ENCODE results near the gene ZNF263.

ZNF263 gene

DNA sequence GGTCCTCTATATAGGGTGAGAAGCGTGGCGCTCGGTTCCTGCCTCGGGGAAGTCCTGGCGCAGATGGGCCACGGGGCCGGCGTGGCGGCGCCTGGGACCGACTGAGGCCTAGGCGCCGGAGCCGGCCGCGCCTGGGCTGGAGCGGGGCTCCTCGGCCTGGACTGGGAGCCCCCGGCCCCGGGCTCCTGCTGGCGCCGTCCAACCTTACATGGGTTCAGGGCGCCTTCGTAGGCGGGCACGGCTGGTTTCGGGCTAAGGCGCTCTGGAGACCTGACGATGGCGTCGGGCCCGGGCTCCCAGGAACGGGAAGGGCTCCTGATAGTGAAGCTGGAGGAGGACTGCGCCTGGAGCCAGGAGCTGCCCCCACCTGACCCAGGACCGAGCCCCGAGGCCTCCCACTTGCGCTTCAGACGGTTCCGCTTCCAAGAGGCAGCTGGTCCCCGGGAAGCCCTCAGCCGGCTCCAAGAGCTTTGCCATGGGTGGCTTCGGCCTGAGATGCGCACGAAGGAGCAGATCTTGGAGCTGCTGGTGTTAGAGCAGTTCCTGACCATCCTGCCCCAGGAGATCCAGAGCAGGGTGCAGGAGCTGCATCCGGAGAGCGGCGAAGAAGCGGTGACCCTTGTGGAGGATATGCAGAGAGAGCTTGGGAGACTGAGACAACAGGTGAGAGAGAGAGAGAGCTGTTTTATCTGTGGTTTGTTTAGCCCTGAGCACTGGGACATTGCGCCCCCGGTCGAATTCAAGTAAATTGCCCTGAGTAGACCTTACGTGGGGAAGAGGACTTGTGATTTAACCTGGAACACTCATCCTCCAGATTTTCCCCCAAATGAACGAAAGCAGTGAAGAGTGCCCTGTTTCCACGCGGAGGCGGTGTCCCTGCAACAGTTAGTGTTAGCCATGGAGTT, 504 bp downstream of the ZNF263 start:
- peaks cover 9 to 15% of the 10 kb centered on the region in 2 donors for H3K4me1 ChIP-seq (ENCODE audit: control insufficient read depth in 2 of 2, insufficient read depth in 2 of 2, low read length in 2 of 2)
- H3K9me3 ChIP-seq (ENCODE audit: control insufficient read depth in 2 of 2, low read length in 2 of 2), result peaks cover 10 to 14% of the 10 kb centered on the region in 2 donors
- H3K36me3 ChIP-seq (ENCODE audit: control insufficient read depth in 2 of 2, insufficient read depth in 2 of 2, low read length in 2 of 2), result peaks cover 25 to 31% of the 10 kb centered on the region in 2 donors
- H3K27me3 ChIP-seq (ENCODE audit: control insufficient read depth in 2 of 2, insufficient read depth in 2 of 2, low read length in 2 of 2), result no peaks in the 10 kb centered on the region
- H3K4me3 ChIP-seq (ENCODE audit: low read length in 2 of 2), result peak overlapping the region; percentile 93 to 94
- H3K9ac ChIP-seq (ENCODE audit: low read depth in 1 of 2, low read length in 2 of 2), result peak overlapping the region; percentile 87 to 98
- H3K27ac ChIP-seq (ENCODE audit: low read depth in 2 of 2, low read length in 2 of 2), result peak overlapping the region; percentile 100

DNA sequence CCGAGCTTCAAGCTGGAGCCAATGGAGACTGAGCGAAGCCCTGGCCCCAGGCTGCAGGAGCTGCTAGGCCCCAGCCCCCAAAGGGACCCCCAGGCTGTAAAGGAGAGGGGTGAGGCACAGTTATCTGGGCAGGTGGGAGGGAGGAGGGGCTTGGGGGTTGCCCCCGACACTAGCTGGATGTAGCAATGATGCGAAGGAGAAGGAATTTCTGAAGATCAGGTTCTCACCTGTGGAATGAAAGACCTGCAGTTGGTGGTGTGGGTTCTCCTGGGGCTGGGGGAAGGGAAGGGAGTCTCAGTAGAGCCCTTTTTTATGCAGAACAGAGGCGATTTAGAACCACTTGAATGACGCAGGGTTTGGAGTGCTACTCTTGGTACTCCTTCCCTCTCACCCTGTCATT, 1.8 kb downstream of the ZNF263 start:
- Histone ChIP-seq H3K4me1 (ENCODE audit: control insufficient read depth in 2 of 2, insufficient read depth in 2 of 2, low read length in 2 of 2) (peaks cover 9 to 15% of the 10 kb centered on the region in 2 donors), H3K27me3 (ENCODE audit: control insufficient read depth in 2 of 2, insufficient read depth in 2 of 2, low read length in 2 of 2) (no peaks in the 10 kb centered on the region), H3K9ac (ENCODE audit: low read depth in 1 of 2, low read length in 2 of 2) (no peak overlapping the region), H3K4me3 (ENCODE audit: low read length in 2 of 2) (peak overlapping the region in 1 of 2 donors; percentile 94), H3K27ac (ENCODE audit: low read depth in 2 of 2, low read length in 2 of 2) (no peak overlapping the region), H3K36me3 (ENCODE audit: control insufficient read depth in 2 of 2, insufficient read depth in 2 of 2, low read length in 2 of 2) (peaks cover 38 to 45% of the 10 kb centered on the region in 2 donors), H3K9me3 (ENCODE audit: control insufficient read depth in 2 of 2, low read length in 2 of 2) (peaks cover 23 to 27% of the 10 kb centered on the region in 2 donors)

GRCh38 chr16:3289998-3290673, 6.8 kb downstream of the ZNF263 start:
- H3K27me3 ChIP-seq (ENCODE audit: control insufficient read depth in 2 of 2, insufficient read depth in 2 of 2, low read length in 2 of 2), result no peaks in the 10 kb centered on the region
- peaks cover 62 to 77% of the 10 kb centered on the region in 2 donors for H3K36me3 ChIP-seq (ENCODE audit: control insufficient read depth in 2 of 2, insufficient read depth in 2 of 2, low read length in 2 of 2)
- H3K4me3 ChIP-seq (ENCODE audit: low read length in 2 of 2), result peak overlapping the region in 1 of 2 donors; percentile 20
- no peak overlapping the region for H3K9ac ChIP-seq (ENCODE audit: low read depth in 1 of 2, low read length in 2 of 2)
- H3K27ac ChIP-seq (ENCODE audit: low read depth in 2 of 2, low read length in 2 of 2), result no peak overlapping the region
- peaks cover 51 to 57% of the 10 kb centered on the region in 2 donors for H3K9me3 ChIP-seq (ENCODE audit: control insufficient read depth in 2 of 2, low read length in 2 of 2)
- no peaks in the 10 kb centered on the region for H3K4me1 ChIP-seq (ENCODE audit: control insufficient read depth in 2 of 2, insufficient read depth in 2 of 2, low read length in 2 of 2)

- Histone ChIP-seq H3K4me3 (ENCODE audit: low read length in 2 of 2) (no peak overlapping the region), H3K9ac (ENCODE audit: low read depth in 1 of 2, low read length in 2 of 2) (no peak overlapping the region), H3K4me1 (ENCODE audit: control insufficient read depth in 2 of 2, insufficient read depth in 2 of 2, low read length in 2 of 2) (no peaks in the 10 kb centered on the region), H3K27me3 (ENCODE audit: control insufficient read depth in 2 of 2, insufficient read depth in 2 of 2, low read length in 2 of 2) (no peaks in the 10 kb centered on the region), H3K36me3 (ENCODE audit: control insufficient read depth in 2 of 2, insufficient read depth in 2 of 2, low read length in 2 of 2) (peaks cover 44 to 55% of the 10 kb centered on the region in 2 donors), H3K27ac (ENCODE audit: low read depth in 2 of 2, low read length in 2 of 2) (no peak overlapping the region), H3K9me3 (ENCODE audit: control insufficient read depth in 2 of 2, low read length in 2 of 2) (peaks cover 47 to 51% of the 10 kb centered on the region in 2 donors)
These were observed 9.3 kb downstream of the ZNF263 start for GRCh38 chr16:3292604-3293003.

DNA sequence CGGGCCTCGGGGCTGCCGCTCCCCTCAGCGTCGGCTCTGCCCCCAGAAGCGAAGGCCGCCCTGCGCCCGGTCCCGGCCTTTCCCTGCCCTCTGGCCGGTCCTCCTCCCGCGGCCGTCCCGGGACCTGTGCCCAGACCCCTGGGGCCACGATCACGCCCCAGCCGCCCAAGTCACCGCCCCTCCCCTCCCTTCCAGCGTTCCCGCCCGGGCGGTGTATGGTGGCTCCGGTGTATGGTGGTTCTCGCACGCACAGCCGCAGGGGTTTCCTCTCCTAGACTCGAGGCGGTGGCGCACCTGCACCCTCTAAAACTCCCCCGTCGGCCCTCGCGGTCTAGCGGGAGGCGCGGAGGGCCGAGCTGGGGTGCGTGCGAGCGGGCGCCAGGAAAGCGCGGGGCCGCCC, 11.9 kb downstream of the ZNF263 start:
- Histone ChIP-seq H3K27me3 (ENCODE audit: control insufficient read depth in 2 of 2, insufficient read depth in 2 of 2, low read length in 2 of 2) (no peaks in the 10 kb centered on the region), H3K4me3 (ENCODE audit: low read length in 2 of 2) (no peak overlapping the region), H3K9me3 (ENCODE audit: control insufficient read depth in 2 of 2, low read length in 2 of 2) (peaks cover 39 to 50% of the 10 kb centered on the region in 2 donors), H3K27ac (ENCODE audit: low read depth in 2 of 2, low read length in 2 of 2) (no peak overlapping the region), H3K9ac (ENCODE audit: low read depth in 1 of 2, low read length in 2 of 2) (no peak overlapping the region), H3K4me1 (ENCODE audit: control insufficient read depth in 2 of 2, insufficient read depth in 2 of 2, low read length in 2 of 2) (no peaks in the 10 kb centered on the region), H3K36me3 (ENCODE audit: control insufficient read depth in 2 of 2, insufficient read depth in 2 of 2, low read length in 2 of 2) (peaks cover 24 to 39% of the 10 kb centered on the region in 2 donors)

GRCh38 chr16:3295783-3296182, 12.5 kb downstream of the ZNF263 start:
- Histone ChIP-seq H3K4me3 (ENCODE audit: low read length in 2 of 2) (no peak overlapping the region), H3K27me3 (ENCODE audit: control insufficient read depth in 2 of 2, insufficient read depth in 2 of 2, low read length in 2 of 2) (no peaks in the 10 kb centered on the region), H3K27ac (ENCODE audit: low read depth in 2 of 2, low read length in 2 of 2) (no peak overlapping the region), H3K4me1 (ENCODE audit: control insufficient read depth in 2 of 2, insufficient read depth in 2 of 2, low read length in 2 of 2) (no peaks in the 10 kb centered on the region), H3K36me3 (ENCODE audit: control insufficient read depth in 2 of 2, insufficient read depth in 2 of 2, low read length in 2 of 2) (peaks cover 18 to 36% of the 10 kb centered on the region in 2 donors), H3K9me3 (ENCODE audit: control insufficient read depth in 2 of 2, low read length in 2 of 2) (peaks cover 37 to 51% of the 10 kb centered on the region in 2 donors), H3K9ac (ENCODE audit: low read depth in 1 of 2, low read length in 2 of 2) (no peak overlapping the region)

DNA sequence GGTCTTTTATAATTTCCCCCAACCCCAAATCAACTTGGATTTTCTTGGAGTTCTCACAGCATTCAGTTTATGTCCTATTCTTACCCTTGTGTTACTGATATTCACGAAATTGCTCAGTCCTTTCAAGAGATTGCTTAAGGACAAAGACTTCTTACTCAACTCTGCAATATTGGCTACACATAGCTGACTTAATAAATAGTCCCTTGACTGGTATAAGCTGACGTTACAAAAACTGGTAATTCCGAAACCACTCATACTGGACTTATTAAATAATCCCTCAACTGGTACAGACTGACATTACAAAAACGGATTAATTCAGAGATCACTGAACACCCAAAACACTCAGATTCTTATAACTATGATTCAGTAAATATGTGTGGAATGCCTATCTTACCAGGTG, 21.1 kb downstream of the ZNF263 start:
- Histone ChIP-seq H3K36me3 (ENCODE audit: control insufficient read depth in 2 of 2, insufficient read depth in 2 of 2, low read length in 2 of 2) (peaks cover 10 to 34% of the 10 kb centered on the region in 2 donors), H3K9ac (ENCODE audit: low read depth in 1 of 2, low read length in 2 of 2) (no peak overlapping the region), H3K4me1 (ENCODE audit: control insufficient read depth in 2 of 2, insufficient read depth in 2 of 2, low read length in 2 of 2) (peaks cover 5 to 11% of the 10 kb centered on the region in 2 donors), H3K27ac (ENCODE audit: low read depth in 2 of 2, low read length in 2 of 2) (no peak overlapping the region), H3K4me3 (ENCODE audit: low read length in 2 of 2) (peak overlapping the region; percentile 87 to 89), H3K27me3 (ENCODE audit: control insufficient read depth in 2 of 2, insufficient read depth in 2 of 2, low read length in 2 of 2) (no peaks in the 10 kb centered on the region), H3K9me3 (ENCODE audit: control insufficient read depth in 2 of 2, low read length in 2 of 2) (peaks cover 31 to 35% of the 10 kb centered on the region in 2 donors)

DNA sequence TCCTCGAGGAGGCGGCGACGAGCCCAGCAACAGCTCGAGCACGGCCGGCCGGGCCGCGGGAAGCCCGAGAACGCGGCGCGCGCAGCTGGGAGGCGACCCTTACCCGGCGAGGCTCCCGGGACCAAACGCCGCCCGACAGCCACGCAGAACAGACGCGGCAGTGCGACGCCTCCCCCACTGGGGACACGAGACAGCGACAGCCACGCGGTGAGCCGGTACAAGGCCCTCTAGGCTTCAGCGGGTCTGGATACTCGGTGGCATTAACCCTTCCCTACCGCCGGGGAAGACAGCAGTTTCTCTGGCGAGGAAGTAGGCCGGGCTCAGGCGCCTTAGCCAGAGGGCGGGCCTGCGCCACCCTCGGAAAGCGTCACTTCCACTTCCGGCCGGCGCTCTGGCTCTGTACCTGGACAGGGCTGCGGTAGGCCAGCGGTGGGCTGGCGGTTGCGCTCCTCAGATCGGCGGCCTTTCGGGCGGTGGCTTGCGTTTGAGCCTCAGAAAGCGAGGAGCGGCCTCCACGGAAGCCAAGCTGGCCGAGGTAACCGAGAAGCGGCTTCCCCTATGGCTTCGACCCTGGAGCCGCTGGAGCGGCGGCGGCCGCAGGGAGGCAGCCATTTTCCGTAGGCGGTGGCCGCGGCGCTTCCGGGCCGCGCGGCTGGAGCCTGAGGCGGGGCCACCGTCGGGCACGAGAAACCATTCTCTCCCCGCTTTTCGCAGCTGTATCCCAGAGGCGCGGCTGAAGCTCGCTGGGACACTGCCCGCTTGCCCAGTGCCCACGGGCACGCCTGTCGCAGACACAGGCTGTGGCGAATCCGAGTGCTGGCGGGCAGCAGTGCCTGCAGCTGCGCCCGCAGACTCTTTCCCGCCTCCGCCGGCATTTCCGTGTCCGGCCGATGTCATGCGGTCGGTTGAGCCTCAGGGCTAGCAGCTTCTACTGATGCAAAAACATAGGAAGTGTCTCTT, 22.1 kb downstream of the ZNF263 start, which contains the start of the genes TIGD7 and ZNF75A:
Gene TIGD7, minus strand, starts transcription at position 322 of the 960 bp plus-strand sequence. CDS start 4,816 bp downstream, outside the sequence.
Gene ZNF75A, plus strand, starts transcription at position 389 of the 960 bp plus-strand sequence. CDS start 2,932 bp downstream, outside the sequence.
- Histone ChIP-seq H3K4me1 (ENCODE audit: control insufficient read depth in 2 of 2, insufficient read depth in 2 of 2, low read length in 2 of 2) (peaks cover 5 to 11% of the 10 kb centered on the region in 2 donors), H3K9ac (ENCODE audit: low read depth in 1 of 2, low read length in 2 of 2) (peak within 1 kb of the TSS; percentile 70 to 81), H3K36me3 (ENCODE audit: control insufficient read depth in 2 of 2, insufficient read depth in 2 of 2, low read length in 2 of 2) (peaks cover 10 to 25% of the 10 kb centered on the region in 2 donors), H3K4me3 (ENCODE audit: low read length in 2 of 2) (peak within 1 kb of the TSS; percentile 87 to 89), H3K27me3 (ENCODE audit: control insufficient read depth in 2 of 2, insufficient read depth in 2 of 2, low read length in 2 of 2) (no peaks in the 10 kb centered on the region), H3K27ac (ENCODE audit: low read depth in 2 of 2, low read length in 2 of 2) (peak within 1 kb of the TSS; percentile 90 to 91), H3K9me3 (ENCODE audit: control insufficient read depth in 2 of 2, low read length in 2 of 2) (peaks cover 27 to 28% of the 10 kb centered on the region in 2 donors)

GRCh38 chr16:3306078-3306477, 22.8 kb downstream of the ZNF263 start:
- Histone ChIP-seq H3K36me3 (ENCODE audit: control insufficient read depth in 2 of 2, insufficient read depth in 2 of 2, low read length in 2 of 2) (peaks cover 10 to 22% of the 10 kb centered on the region in 2 donors), H3K4me3 (ENCODE audit: low read length in 2 of 2) (peak overlapping the region; percentile 87 to 89), H3K9ac (ENCODE audit: low read depth in 1 of 2, low read length in 2 of 2) (peak overlapping the region in 1 of 2 donors; percentile 70), H3K27ac (ENCODE audit: low read depth in 2 of 2, low read length in 2 of 2) (peak overlapping the region; percentile 90 to 91), H3K27me3 (ENCODE audit: control insufficient read depth in 2 of 2, insufficient read depth in 2 of 2, low read length in 2 of 2) (no peaks in the 10 kb centered on the region), H3K4me1 (ENCODE audit: control insufficient read depth in 2 of 2, insufficient read depth in 2 of 2, low read length in 2 of 2) (peaks cover 5 to 11% of the 10 kb centered on the region in 2 donors), H3K9me3 (ENCODE audit: control insufficient read depth in 2 of 2, low read length in 2 of 2) (peaks cover 22 to 24% of the 10 kb centered on the region in 2 donors)

All from mucosa of rectum (tissue), 2 donors.